Stomach smooth muscle (tissue), 2 donors: ENCODE data around the gene SPOCD1.

ENCODE experiments used
- H3K27ac ChIP-seq: one replicate; pipeline ENCODE4 v1.7.0; 2013; ENCODE audit warnings: mild to moderate bottlenecking, low read length, inconsistent platforms
- H3K27me3 ChIP-seq, 2 donors: one replicate each; pipeline ENCODE4 v1.7.0; 2013; ENCODE audit warnings: low read length in 2 of 2; ENCODE audit not compliant: insufficient read depth in 2 of 2, control insufficient read depth in 1 of 2
- H3K36me3 ChIP-seq, 2 donors: one replicate each; pipeline ENCODE4 v1.7.0; 2013; ENCODE audit warnings: low read length in 2 of 2; ENCODE audit not compliant: control insufficient read depth in 2 of 2, insufficient read depth in 2 of 2
- H3K4me1 ChIP-seq: one replicate; pipeline ENCODE4 v1.7.0; 2013; ENCODE audit warnings: low read length; ENCODE audit not compliant: control insufficient read depth, insufficient read depth
- H3K4me3 ChIP-seq, 2 donors: one replicate each; pipeline ENCODE4 v1.7.0; 2013; ENCODE audit warnings: low read length in 2 of 2
- H3K9ac ChIP-seq, 2 donors: one replicate each; pipeline ENCODE4 v1.7.0; 2013; ENCODE audit warnings: low read length in 2 of 2, mild to moderate bottlenecking in 1 of 2
- H3K9me3 ChIP-seq, 2 donors: one replicate each; pipeline ENCODE4 v1.7.0; 2013; ENCODE audit warnings: low read length in 2 of 2; ENCODE audit not compliant: control insufficient read depth in 2 of 2
- donor health status: healthy.
- donor health status: Pancreatic carcinoma.

The SPOCD1 gene

GRCh38 chr1:31769720-31770390 is 46.0 kb downstream of the SPOCD1 start:
- Histone ChIP-seq H3K4me3 (no peak overlapping the region), H3K36me3 (no peaks in the 10 kb centered on the region), H3K9me3 (no peaks in the 10 kb centered on the region), H3K27ac (no peak overlapping the region), H3K4me1 (peaks cover 24% of the 10 kb centered on the region), H3K9ac (no peak overlapping the region), H3K27me3 (peaks cover 36 to 40% of the 10 kb centered on the region in 2 donors)

GRCh38 chr1:31768939-31769704 is 46.7 kb downstream of the SPOCD1 start:
- H3K9ac ChIP-seq: no peak overlapping the region
- no peak overlapping the region for H3K4me3 ChIP-seq
- no peaks in the 10 kb centered on the region for H3K9me3 ChIP-seq
- peaks cover 29 to 36% of the 10 kb centered on the region in 2 donors for H3K27me3 ChIP-seq
- no peaks in the 10 kb centered on the region for H3K36me3 ChIP-seq
- no peak overlapping the region for H3K27ac ChIP-seq
- peaks cover 30% of the 10 kb centered on the region for H3K4me1 ChIP-seq

DNA sequence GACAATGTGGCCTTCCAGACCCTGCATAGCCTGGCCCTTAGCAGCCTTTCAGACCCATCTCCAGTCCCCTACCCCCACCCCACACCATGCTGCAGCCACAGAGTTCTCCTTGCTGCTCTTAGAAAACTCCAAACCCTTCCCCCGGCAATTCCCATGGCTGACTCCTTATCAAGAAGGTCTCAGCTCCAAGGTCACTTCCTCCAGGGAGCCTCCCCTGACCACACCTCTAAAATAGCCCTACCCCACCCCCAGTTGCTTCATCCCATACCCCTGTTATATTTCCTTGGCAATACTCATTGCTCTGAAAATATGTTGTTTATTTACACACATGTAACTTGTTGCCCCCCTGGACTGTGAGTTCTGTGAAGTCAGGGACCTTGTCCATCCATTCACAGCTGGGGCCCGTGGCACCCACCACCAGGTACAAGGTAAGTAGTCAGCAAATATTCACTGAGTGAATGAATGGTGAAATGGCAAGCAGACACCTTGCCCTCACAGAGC is 47.4 kb downstream of the SPOCD1 start:
- Histone ChIP-seq H3K36me3 (no peaks in the 10 kb centered on the region), H3K27me3 (peaks cover 23 to 29% of the 10 kb centered on the region in 2 donors), H3K9ac (no peak overlapping the region), H3K9me3 (no peaks in the 10 kb centered on the region), H3K4me1 (peaks cover 34% of the 10 kb centered on the region), H3K4me3 (no peak overlapping the region), H3K27ac (no peak overlapping the region)

DNA sequence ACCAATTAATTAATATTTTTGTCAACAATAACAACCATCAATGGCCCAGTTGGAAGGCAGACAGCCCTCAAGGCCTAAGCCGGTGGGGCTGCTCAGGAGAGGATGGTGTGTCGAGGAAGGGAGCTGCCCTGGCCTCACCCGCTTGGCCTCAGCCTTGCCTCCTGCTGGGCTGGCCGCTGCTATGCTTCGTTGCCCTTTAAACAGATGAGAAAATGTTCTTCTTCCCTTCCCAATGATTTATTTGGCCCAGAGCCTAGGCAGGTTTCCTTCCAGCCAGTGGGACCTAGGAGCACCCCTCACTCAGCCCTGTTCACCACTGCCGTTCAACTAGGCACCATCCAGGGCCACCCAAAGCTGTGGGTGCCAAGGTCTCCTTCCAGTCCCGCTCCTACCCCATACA is 48.6 kb downstream of the SPOCD1 start:
- no peak overlapping the region for H3K4me3 ChIP-seq
- H3K9me3 ChIP-seq: no peaks in the 10 kb centered on the region
- H3K27ac ChIP-seq: no peak overlapping the region
- H3K4me1 ChIP-seq: peaks cover 35% of the 10 kb centered on the region
- H3K27me3 ChIP-seq: peaks cover 17 to 19% of the 10 kb centered on the region in 2 donors
- H3K36me3 ChIP-seq: no peaks in the 10 kb centered on the region
- H3K9ac ChIP-seq: no peak overlapping the region

DNA sequence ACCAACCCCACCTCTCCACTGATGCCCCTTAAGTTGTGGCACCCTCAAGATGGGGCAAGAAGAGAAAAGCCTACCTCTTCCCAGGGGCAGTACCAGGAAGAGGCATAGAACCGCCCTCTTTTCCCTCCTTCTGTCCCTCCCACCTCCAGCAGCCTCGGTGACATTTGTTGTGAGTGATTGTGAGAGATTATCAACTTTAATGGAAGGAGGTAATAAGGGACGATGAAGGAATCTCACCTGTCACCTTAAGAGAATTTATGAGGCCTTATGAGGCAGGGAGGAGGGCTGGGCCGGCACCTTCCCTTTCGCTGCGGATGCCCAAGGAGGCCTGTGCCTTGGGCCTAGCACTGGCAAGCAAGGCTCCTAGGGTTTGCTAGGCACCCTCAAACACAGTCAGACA is 50.3 kb downstream of the SPOCD1 start:
- Histone ChIP-seq H3K27ac (no peak overlapping the region), H3K27me3 (peaks cover 10 to 15% of the 10 kb centered on the region in 2 donors), H3K4me1 (peaks cover 40% of the 10 kb centered on the region)

DNA sequence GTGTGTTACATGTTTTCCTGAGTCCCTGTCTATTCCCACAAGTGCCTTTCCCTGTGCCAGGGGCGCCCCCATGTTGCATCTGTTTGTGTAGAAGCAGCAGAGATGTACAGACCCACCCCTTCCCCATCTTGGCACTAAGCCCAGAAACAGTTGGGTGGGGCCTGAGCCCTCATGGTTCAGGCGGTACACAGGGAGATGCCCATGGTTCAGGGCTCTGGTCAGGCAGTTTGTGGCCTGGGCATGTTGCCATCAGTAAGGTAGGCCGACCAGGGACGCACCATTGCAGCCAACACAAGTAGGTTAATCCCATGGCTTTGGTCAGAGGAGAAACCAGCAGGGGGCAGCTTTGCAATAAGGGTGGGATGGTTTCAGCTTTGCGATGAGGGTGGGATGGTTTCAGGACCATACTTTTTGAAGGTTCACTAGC is 50.8 kb downstream of the SPOCD1 start:
- peaks cover 10 to 15% of the 10 kb centered on the region in 2 donors for H3K27me3 ChIP-seq
- peaks cover 43% of the 10 kb centered on the region for H3K4me1 ChIP-seq
- no peaks in the 10 kb centered on the region for H3K9me3 ChIP-seq
- H3K9ac ChIP-seq: no peak overlapping the region
- H3K4me3 ChIP-seq: no peak overlapping the region
- no peak overlapping the region for H3K27ac ChIP-seq
- no peaks in the 10 kb centered on the region for H3K36me3 ChIP-seq

More for the DNA sequence above, 50.3 kb downstream of the SPOCD1 start:
- Histone ChIP-seq H3K36me3 (no peaks in the 10 kb centered on the region), H3K4me3 (no peak overlapping the region), H3K9ac (no peak overlapping the region), H3K9me3 (no peaks in the 10 kb centered on the region)

DNA sequence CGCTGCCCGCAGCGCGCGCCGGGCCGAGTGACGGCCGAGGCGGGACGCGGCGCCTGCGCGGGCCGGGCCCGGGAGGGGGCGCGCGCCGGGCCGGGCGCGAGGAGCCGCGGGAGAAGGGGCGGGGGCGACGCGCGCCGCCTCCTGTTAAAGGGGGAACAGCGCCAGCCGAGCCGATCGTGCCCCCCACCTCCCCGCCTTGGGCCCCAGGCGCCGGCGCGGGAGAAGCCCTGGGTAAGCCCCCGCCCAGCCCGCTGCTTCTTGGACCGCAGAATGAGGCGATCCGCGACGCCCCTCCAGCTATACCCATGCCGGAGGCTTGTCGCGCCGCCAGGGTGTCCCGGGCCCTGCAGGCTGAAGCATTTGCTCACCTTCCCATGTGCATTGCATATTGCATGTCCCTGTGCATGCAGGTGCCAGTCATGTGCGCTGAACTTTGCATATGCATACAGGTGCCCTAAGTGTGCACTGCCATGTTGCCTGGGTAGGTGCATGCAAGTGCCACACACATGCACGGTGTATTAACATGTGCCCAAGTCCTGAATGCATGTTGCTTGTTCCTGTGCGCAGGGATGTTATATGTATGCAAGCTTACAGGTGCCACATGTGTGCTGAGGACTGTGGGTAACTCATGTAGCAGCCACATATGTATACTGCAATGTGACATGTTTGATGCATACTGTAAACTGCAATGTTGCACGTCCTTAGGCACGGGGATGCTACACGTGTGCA is 51.3 kb downstream of the SPOCD1 start, which contains the start of gene ADGRB2:
ADGRB2 (minus strand) TSS at position 29 of the 729 bp plus-strand sequence. CDS start 7,119 bp downstream, outside the sequence.
- no peaks in the 10 kb centered on the region for H3K36me3 ChIP-seq
- H3K9ac ChIP-seq: peak within 1 kb of the TSS in 1 of 2 donors; percentile 51
- H3K27ac ChIP-seq: no peak within 1 kb of the TSS
- H3K4me1 ChIP-seq: peaks cover 40% of the 10 kb centered on the region
- H3K27me3 ChIP-seq: peaks cover 11 to 15% of the 10 kb centered on the region in 2 donors
- H3K4me3 ChIP-seq: peak within 1 kb of the TSS; percentile 71
- no peaks in the 10 kb centered on the region for H3K9me3 ChIP-seq

- Histone ChIP-seq H3K4me3 (peak overlapping the region; percentile 71), H3K27me3 (peaks cover 7 to 15% of the 10 kb centered on the region in 2 donors), H3K27ac (no peak overlapping the region)
Measured at GRCh38 chr1:31763671-31764311, 52.0 kb downstream of the SPOCD1 start.

DNA sequence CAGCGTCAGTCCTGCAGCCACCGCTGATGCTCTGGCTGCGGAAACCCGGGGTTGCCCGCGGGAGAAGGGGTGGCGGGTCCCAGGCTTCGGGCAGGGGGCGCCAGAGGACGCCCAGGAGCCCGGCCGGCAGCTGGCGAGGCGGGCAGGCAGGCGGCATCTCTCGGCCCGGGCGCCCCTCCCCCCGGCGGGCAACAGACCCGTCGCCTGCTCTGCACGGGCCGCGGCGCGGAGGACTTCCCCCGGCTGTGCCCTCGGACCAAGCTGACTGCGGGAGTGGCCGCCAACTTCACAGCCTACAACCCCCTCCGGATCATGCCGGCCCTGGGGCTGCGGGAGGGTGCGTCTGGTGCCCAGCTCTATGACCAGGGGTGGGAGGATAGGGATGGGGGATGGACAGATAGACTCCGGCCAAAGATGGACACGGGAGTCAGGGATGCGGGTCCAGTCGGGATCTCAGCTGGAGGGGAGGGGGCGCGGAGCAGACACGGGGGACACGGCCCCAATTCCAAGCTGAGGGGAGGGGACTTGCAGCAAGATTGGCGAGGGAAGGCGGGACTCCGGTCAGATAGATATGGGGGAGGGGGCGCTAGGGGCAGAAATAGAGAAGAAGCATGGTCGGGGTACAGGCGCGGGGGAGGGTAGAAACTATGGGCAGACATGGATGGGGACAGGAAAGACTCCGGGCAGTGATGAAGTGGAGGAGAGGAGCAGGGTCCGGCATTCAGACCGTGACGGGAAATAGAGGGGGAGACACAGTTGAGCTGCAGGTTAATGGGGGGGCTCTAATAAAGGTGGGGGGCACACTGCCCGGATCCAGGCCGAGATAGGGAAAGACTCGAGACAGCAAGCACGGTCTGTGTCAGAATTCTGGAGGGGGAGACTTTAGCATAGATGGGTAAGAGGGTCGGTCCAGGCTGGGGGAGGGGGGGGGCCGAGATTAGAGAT is 52.8 kb downstream of the SPOCD1 start:
- peaks cover 7 to 15% of the 10 kb centered on the region in 2 donors for H3K27me3 ChIP-seq
- H3K27ac ChIP-seq: no peak overlapping the region
- no peaks in the 10 kb centered on the region for H3K36me3 ChIP-seq
- peak overlapping the region; percentile 71 for H3K4me3 ChIP-seq
- H3K9me3 ChIP-seq: no peaks in the 10 kb centered on the region
- H3K4me1 ChIP-seq: peaks cover 38% of the 10 kb centered on the region
- H3K9ac ChIP-seq: peak overlapping the region in 1 of 2 donors; percentile 51

More at GRCh38 chr1:31763671-31764311, 52.0 kb downstream of the SPOCD1 start:
- no peaks in the 10 kb centered on the region for H3K9me3 ChIP-seq
- H3K36me3 ChIP-seq: no peaks in the 10 kb centered on the region
- H3K9ac ChIP-seq: peak overlapping the region in 1 of 2 donors; percentile 51
- peaks cover 38% of the 10 kb centered on the region for H3K4me1 ChIP-seq
